Mammary epithelial cell (primary cell): Measurements from ENCODE around the gene TBC1D22A.

Source experiments
- CTCF ChIP-seq, 2 donors: IDR thresholded peaks in 1 of 2; conservative IDR thresholded peaks in 1 of 2; 2 replicates each; pipeline ENCODE4 v1.5.1; 2011 to 2012; ENCODE audit warnings: inconsistent platforms in 2 of 2, low read length in 2 of 2, mild to moderate bottlenecking in 2 of 2, control low read depth in 1 of 2, low read depth in 1 of 2; ENCODE audit not compliant: insufficient read depth in 1 of 2; ENCODE audit errors: extremely low read depth in 1 of 2
- EZH2 ChIP-seq: IDR thresholded peaks from 2 replicates; pipeline ENCODE4 v1.6.1; 2012; ENCODE audit warnings: low read length, inconsistent platforms, borderline replicate concordance

- TF ChIP-seq EZH2 = no peak
- no peak for TF ChIP-seq CTCF (conservative IDR thresholded peaks at IDR 0.05 in 1 of 2, IDR thresholded peaks at IDR 0.05 in 1 of 2; ENCODE audit: extremely low read depth in 1 of 2, insufficient read depth in 1 of 2, low read depth in 1 of 2, low read length in 2 of 2)
Observed at GRCh38 chr22:46890819-46891218, 128.4 kb downstream of the TBC1D22A start.
